Measurements from ENCODE around the gene PALM2AKAP2. TPM values are rescaled to one million over a fixed set of nuclear protein-coding genes. Genes with fewer than 3 reads are reported as not detected.

Gene PALM2AKAP2
- total and polyA plus RNA-seq, 8 donors: 22.9 to 29.6 (median 26.7) TPM

DNA sequence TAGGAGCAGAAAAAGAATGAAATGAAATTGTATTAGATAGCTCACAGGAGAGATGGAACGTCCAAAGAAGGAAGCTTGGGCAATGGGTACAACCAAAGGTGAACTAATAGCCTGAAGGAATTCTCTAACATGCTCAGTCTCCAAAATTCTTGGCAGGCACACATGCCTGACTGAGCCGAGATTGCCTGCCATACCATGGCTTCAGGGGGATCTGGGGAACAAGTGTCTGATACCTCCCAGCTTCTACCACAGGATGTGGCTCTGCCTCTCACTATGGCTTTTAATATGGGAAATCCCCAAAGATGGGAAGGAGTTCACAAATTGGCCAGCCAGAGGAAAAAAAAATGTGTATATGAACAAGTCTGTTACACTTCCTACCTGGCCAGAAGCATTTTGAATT is 3.6 kb upstream of the PALM2AKAP2 start:
- intact Hi-C loops (cut with DNase I): no loop called here
- Histone ChIP-seq H3K36me3 (no peaks in the 10 kb centered on the region), H3K4me1 (peaks cover 3 to 9% of the 10 kb centered on the region in 2 donors), H3K27ac (no peak overlapping the region), H3K27me3 (peaks cover 0 to 46% of the 10 kb centered on the region in 2 donors), H3K9me3 (no peaks in the 10 kb centered on the region), H3K4me3 (no peak overlapping the region)
- ATAC-seq (no peak), DNase-seq (no peak)
- TF ChIP-seq, protein P1, sequence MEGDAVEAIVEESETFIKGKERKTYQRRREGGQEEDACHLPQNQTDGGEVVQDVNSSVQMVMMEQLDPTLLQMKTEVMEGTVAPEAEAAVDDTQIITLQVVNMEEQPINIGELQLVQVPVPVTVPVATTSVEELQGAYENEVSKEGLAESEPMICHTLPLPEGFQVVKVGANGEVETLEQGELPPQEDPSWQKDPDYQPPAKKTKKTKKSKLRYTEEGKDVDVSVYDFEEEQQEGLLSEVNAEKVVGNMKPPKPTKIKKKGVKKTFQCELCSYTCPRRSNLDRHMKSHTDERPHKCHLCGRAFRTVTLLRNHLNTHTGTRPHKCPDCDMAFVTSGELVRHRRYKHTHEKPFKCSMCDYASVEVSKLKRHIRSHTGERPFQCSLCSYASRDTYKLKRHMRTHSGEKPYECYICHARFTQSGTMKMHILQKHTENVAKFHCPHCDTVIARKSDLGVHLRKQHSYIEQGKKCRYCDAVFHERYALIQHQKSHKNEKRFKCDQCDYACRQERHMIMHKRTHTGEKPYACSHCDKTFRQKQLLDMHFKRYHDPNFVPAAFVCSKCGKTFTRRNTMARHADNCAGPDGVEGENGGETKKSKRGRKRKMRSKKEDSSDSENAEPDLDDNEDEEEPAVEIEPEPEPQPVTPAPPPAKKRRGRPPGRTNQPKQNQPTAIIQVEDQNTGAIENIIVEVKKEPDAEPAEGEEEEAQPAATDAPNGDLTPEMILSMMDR (IDR thresholded peaks at IDR 0.05): no peak

DNA sequence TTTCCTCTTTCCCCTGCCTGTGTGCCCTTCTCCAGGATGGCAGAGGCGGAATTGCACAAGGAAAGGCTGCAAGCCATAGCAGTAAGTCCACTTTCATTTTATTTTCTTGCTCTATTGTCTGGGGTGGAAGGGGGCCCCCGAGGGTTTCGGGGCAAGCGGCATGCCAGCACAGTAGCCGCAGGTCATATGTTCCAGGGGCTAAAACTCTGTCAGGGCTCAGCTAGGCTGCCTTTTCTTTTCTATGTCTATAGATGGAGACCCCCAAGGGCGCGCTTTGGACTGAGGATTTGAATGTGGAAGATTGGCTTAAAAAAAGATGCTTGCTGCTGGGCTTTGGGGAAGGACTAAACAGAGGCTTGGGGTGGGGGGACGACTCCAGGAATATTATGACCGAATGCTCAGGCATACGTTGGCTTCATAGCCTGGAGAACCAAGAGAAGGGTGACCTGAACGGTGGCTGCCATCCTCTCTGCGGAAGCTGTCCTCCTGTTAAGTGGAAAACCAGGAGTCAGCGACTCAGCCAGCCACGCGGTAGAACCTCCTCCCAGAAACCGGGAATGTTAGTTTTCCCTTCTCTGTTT is 545 bp downstream of the PALM2AKAP2 start:
- Histone ChIP-seq H3K27me3 (peaks cover 0 to 51% of the 10 kb centered on the region in 2 donors), H3K36me3 (no peaks in the 10 kb centered on the region), H3K4me3 (peak overlapping the region; percentile 30 to 49), H3K27ac (peak overlapping the region; percentile 55 to 72), H3K4me1 (peaks cover 0 to 9% of the 10 kb centered on the region in 2 donors), H3K9me3 (no peaks in the 10 kb centered on the region)
- ATAC-seq: peak; percentile 21
- TF ChIP-seq, protein P1 (IDR thresholded peaks at IDR 0.05): no peak
- intact Hi-C loops (cut with DNase I): no loop called here
- DNase-seq: peak in 1 of 4 donors; percentile 35

DNA sequence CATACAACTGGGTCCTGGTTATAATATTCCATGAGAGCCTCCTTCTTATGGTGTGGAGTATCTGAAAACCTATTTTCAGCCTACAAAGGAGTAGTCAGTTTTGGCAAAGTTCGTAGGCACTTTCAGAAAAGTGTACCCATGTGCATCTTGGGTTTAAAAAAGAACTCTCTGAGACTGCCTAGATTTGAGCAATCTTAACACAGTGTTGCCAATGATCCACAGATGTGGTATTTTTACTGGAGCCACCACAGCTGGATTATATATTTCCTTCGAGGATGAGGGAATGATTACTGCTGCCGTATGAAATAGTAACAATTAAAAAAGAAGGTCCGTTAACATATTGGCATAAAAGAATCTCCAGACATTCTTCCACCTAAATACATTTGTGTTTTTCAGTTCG is 1.1 kb downstream of the PALM2AKAP2 start:
- Histone ChIP-seq H3K27ac (peak overlapping the region; percentile 55 to 72), H3K4me1 (peaks cover 0 to 9% of the 10 kb centered on the region in 2 donors), H3K27me3 (peaks cover 0 to 51% of the 10 kb centered on the region in 2 donors), H3K36me3 (no peaks in the 10 kb centered on the region), H3K9me3 (no peaks in the 10 kb centered on the region), H3K4me3 (peak overlapping the region; percentile 30 to 49)
- intact Hi-C loops (cut with DNase I): no loop called here
- TF ChIP-seq, protein P1 (IDR thresholded peaks at IDR 0.05): no peak
- peak in 1 of 4 donors; percentile 41 for DNase-seq
- ATAC-seq: no peak

DNA sequence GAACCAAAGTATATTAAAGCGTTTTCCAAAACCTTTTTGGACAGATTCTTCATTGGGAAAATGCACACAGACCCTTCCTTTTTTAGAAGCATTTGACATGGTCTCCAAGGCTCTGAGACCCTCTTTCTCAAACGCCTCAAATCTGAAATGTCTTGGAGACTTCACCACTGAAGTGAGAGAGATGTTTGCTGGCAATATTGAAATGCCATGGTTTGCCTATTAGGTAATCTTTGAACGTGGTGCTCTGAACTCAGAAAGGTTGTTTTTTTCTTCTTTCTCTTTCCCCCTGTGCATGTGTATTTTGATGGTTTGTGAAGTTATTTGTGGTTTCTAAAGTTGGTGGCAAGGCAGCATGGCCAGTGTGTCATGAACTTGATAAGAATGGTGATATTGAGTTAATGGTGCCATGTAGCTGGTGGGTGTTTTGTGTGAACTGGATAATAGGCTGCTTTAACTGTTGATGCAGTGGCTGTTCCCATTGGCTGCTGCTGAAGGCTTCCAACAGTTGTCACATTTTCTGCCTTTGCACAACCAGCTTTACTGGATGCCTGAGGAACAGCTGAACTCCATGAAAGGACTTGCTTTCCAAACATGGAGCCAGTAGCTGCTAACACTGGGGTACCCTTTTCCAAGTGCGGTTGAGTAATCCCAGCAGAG is 1.7 kb downstream of the PALM2AKAP2 start:
- ATAC-seq (no peak), DNase-seq (peak in 1 of 4 donors; percentile 45)
- peaks cover 0 to 51% of the 10 kb centered on the region in 2 donors for H3K27me3 ChIP-seq
- no peaks in the 10 kb centered on the region for H3K36me3 ChIP-seq
- H3K4me1 ChIP-seq: peaks cover 0 to 9% of the 10 kb centered on the region in 2 donors
- intact Hi-C loops (cut with DNase I): no loop called here
- H3K27ac ChIP-seq: peak overlapping the region in 1 of 2 donors; percentile 72
- H3K4me3 ChIP-seq: peak overlapping the region; percentile 7 to 30
- TF ChIP-seq, protein P1 (IDR thresholded peaks at IDR 0.05): no peak
- no peaks in the 10 kb centered on the region for H3K9me3 ChIP-seq

DNA sequence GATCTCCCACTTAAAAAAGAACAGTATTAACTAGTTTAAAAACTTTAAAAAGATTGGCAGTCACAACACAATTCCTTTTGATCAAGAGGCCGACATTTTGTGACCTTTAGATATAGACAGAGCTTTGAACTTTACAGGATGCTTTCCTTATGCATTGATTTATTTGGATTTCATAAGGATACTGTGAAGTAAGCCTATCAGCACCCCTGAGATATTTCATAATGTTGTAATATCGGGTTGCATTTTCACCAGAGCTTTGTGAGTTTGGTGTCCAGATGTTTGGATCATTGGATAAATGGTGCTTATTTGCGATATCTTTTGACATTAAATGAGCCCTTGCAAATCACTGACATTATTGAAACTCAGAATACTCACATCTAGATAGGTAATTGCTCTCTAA is 7.7 kb downstream of the PALM2AKAP2 start:
- Histone ChIP-seq H3K27ac (no peak overlapping the region), H3K9me3 (no peaks in the 10 kb centered on the region), H3K4me3 (no peak overlapping the region), H3K4me1 (no peaks in the 10 kb centered on the region), H3K27me3 (no peaks in the 10 kb centered on the region), H3K36me3 (no peaks in the 10 kb centered on the region)
- ATAC-seq: no peak
- intact Hi-C loops (cut with DNase I): no loop called here
- TF ChIP-seq, protein P1 (IDR thresholded peaks at IDR 0.05): no peak
- no peak for DNase-seq
